ENCODE measurements around the gene HSFX4.

- TF ChIP-seq CTCF (conservative IDR thresholded peaks at IDR 0.05 in 1 of 2, IDR thresholded peaks at IDR 0.05 in 1 of 2; ENCODE audit: low read depth in 1 of 2, low read length in 2 of 2) (no peak), EZH2 (IDR thresholded peaks at IDR 0.05; ENCODE audit: low read length, missing control alignments) (no peak)
These were observed 32.6 kb downstream of the HSFX4 start for GRCh38 chrX:149962010-149962409.

Measured in fibroblast of lung (primary cell).